Hepatocyte (in vitro differentiated cells): ENCODE data around the gene CMSS1. TPM values are rescaled to one million over a fixed set of nuclear protein-coding genes. Genes with fewer than 3 reads are reported as not detected.

ENCODE experiments used
- DNase-seq: peaks from one replicate; pipeline ENCODE4 v3.0.0-alpha.2; 2016; ENCODE audit warnings: low spot score
- H2AFZ ChIP-seq: fragments of 200-600 bp; sonication (generic); 2 replicates; pipeline ENCODE4 v1.6.0; 2016; ENCODE audit warnings: antibody characterized with exemption, mild to moderate bottlenecking
- H3K27ac ChIP-seq: fragments of 200-600 bp; sonication (generic); 2 replicates; pipeline ENCODE4 v1.5.1; 2016; ENCODE audit warnings: mild to moderate bottlenecking
- H3K27me3 ChIP-seq: fragments of 200-600 bp; sonication (generic); 2 replicates; pipeline ENCODE4 v1.6.1; 2016
- H3K36me3 ChIP-seq: fragments of 200-600 bp; sonication (generic); replicated peaks from 2 replicates; pipeline ENCODE4 v1.5.1; 2016; ENCODE audit warnings: low read depth; ENCODE audit not compliant: insufficient read depth
- H3K4me1 ChIP-seq: fragments of 200-600 bp; sonication (generic); 2 replicates; pipeline ENCODE4 v1.5.1; 2016; ENCODE audit warnings: mild to moderate bottlenecking, moderate library complexity; ENCODE audit not compliant: insufficient read depth
- H3K4me2 ChIP-seq: fragments of 200-600 bp; sonication (generic); 2 replicates; pipeline ENCODE4 v1.6.0; 2016
- H3K4me3 ChIP-seq: fragments of 200-600 bp; sonication (generic); 2 replicates; pipeline ENCODE4 v1.5.1; 2016; ENCODE audit warnings: mild to moderate bottlenecking
- H3K79me2 ChIP-seq: fragments of 200-600 bp; sonication (generic); 2 replicates; pipeline ENCODE4 v1.6.0; 2017; ENCODE audit warnings: mild to moderate bottlenecking
- H3K9me2 ChIP-seq: fragments of 200-600 bp; sonication (generic); replicated peaks from 2 replicates; pipeline ENCODE4 v1.6.0; 2017; ENCODE audit warnings: mild to moderate bottlenecking; ENCODE audit not compliant: insufficient read depth
- H3K9me3 ChIP-seq: fragments of 200-600 bp; sonication (generic); 2 replicates; pipeline ENCODE4 v1.5.1; 2016; ENCODE audit warnings: low read depth, mild to moderate bottlenecking
- H4K20me1 ChIP-seq: fragments of 200-600 bp; sonication (generic); 2 replicates; pipeline ENCODE4 v1.6.0; 2016; ENCODE audit warnings: mild to moderate bottlenecking; ENCODE audit not compliant: insufficient read depth, poor library complexity, severe bottlenecking
- CTCF ChIP-seq: fragments of 200-600 bp; sonication (generic); IDR thresholded peaks from 2 replicates; pipeline ENCODE4 v1.5.1; 2016; ENCODE audit warnings: antibody characterized with exemption, mild to moderate bottlenecking; ENCODE audit not compliant: poor library complexity
- EZH2 ChIP-seq: fragments of 200-600 bp; sonication (generic); IDR thresholded peaks from 2 replicates; pipeline ENCODE4 v1.6.1; 2016; ENCODE audit warnings: antibody characterized with exemption, mild to moderate bottlenecking, borderline replicate concordance
- EZH2phosphoT487 ChIP-seq: fragments of 200-600 bp; sonication (generic); IDR thresholded peaks from one replicate; pipeline ENCODE4 v1.6.1; 2018; ENCODE audit warnings: antibody characterized with exemption, mild to moderate bottlenecking, low read depth, moderate library complexity; ENCODE audit not compliant: unreplicated experiment, severe bottlenecking
- WGBS: methylation state at CpG from one replicate; pipeline ENCODE4 v1.1.6; 2016; ENCODE audit warnings: low lambda C conversion rate; ENCODE audit errors: missing lambda C conversion rate; 5-methylcytosine and 5-hydroxymethylcytosine counted together
- polyA plus RNA-seq: library from polyadenylated mRNA; unstranded; fragments of >200 nt; fragmentation: Nextera tagmentation; extraction: Ambion mirVana; gene quantifications from 2 replicates; pipeline ENCODE4 v1.2.1, GENCODE V29; 2016
- total RNA-seq: library from RNA; depleted of rRNA; stranded (reverse); fragments of >200 nt; gene quantifications from 2 replicates; pipeline ENCODE4 v1.2.3, GENCODE V29; 2014

The CMSS1 gene
- total and polyA plus RNA-seq, 2 experiments from 2014 or later = 11.8 to 17.0 TPM

- Histone ChIP-seq H3K27me3 (no peaks in the 10 kb centered on the region), H3K4me1 (peaks cover 6% of the 10 kb centered on the region), H3K9me2 (no peaks in the 10 kb centered on the region), H3K9me3 (no peaks in the 10 kb centered on the region), H3K4me2 (peak overlapping the region; percentile 42), H2AFZ (peak overlapping the region; percentile 45), H3K79me2 (no peaks in the 10 kb centered on the region), H3K4me3 (no peak overlapping the region), H4K20me1 (no peaks in the 10 kb centered on the region), H3K27ac (peak overlapping the region; percentile 71), H3K36me3 (no peaks in the 10 kb centered on the region)
- TF ChIP-seq EZH2phosphoT487 = no peak
- TF ChIP-seq EZH2 = no peak
- TF ChIP-seq CTCF = no peak
- 20% methylated on average over 2 of the region's 2 CpGs for WGBS
- DNase-seq = peak; percentile 66
Measured at GRCh38 chr3:99895703-99896441, 78.2 kb downstream of the CMSS1 start.

GRCh38 chr3:99896482-99896881 lies 78.8 kb downstream of the CMSS1 start:
- H3K9me2 ChIP-seq = no peaks in the 10 kb centered on the region
- no peak overlapping the region for H3K4me2 ChIP-seq
- H3K9me3 ChIP-seq = no peaks in the 10 kb centered on the region
- no peaks in the 10 kb centered on the region for H3K27me3 ChIP-seq
- 68% methylated on average over 3 of the region's 3 CpGs for WGBS
- H3K36me3 ChIP-seq = no peaks in the 10 kb centered on the region
- no peak for DNase-seq
- H4K20me1 ChIP-seq = no peaks in the 10 kb centered on the region
- H3K27ac ChIP-seq = peak overlapping the region; percentile 71
- no peak overlapping the region for H2AFZ ChIP-seq
- peaks cover 12% of the 10 kb centered on the region for H3K4me1 ChIP-seq
- TF ChIP-seq EZH2 = no peak
- no peak for TF ChIP-seq CTCF
- TF ChIP-seq EZH2phosphoT487 = no peak
- H3K4me3 ChIP-seq = no peak overlapping the region
- H3K79me2 ChIP-seq = no peaks in the 10 kb centered on the region

GRCh38 chr3:99899603-99900002 lies 81.9 kb downstream of the CMSS1 start:
- Histone ChIP-seq H3K4me3 (no peak overlapping the region), H3K27me3 (no peaks in the 10 kb centered on the region), H3K27ac (no peak overlapping the region), H4K20me1 (no peaks in the 10 kb centered on the region), H3K4me2 (no peak overlapping the region), H3K9me2 (no peaks in the 10 kb centered on the region), H3K9me3 (no peaks in the 10 kb centered on the region), H3K36me3 (no peaks in the 10 kb centered on the region), H2AFZ (no peak overlapping the region), H3K79me2 (no peaks in the 10 kb centered on the region), H3K4me1 (peaks cover 21% of the 10 kb centered on the region)
- 98% methylated on average over 3 of the region's 3 CpGs for WGBS
- TF ChIP-seq EZH2 (no peak), CTCF (no peak), EZH2phosphoT487 (no peak)
- no peak for DNase-seq
